ENCODE results near the gene CES4A.
A peak's percentile ranks its signal among the peaks of the same experiment; 100 is the strongest.

Gene CES4A

GRCh38 chr16:67043420-67043819 lies 55.0 kb downstream of the CES4A start:
- no peaks in the 10 kb centered on the region for H3K9me3 ChIP-seq (ENCODE audit: severe bottlenecking)
- TF ChIP-seq CTCF (IDR thresholded peaks at IDR 0.05; ENCODE audit: poor library complexity, severe bottlenecking) = no peak
- ATAC-seq (ENCODE audit: low read depth) = no peak

GRCh38 chr16:67050796-67051195 lies 62.4 kb downstream of the CES4A start:
- DNase-seq (ENCODE audit: low spot score) (no peak), ATAC-seq (ENCODE audit: low read depth) (no peak)
- no peaks in the 10 kb centered on the region for H3K27me3 ChIP-seq (ENCODE audit: insufficient read depth, poor library complexity, severe bottlenecking)
- H3K4me3 ChIP-seq (ENCODE audit: severe bottlenecking) = no peak overlapping the region
- no peak for TF ChIP-seq CTCF (IDR thresholded peaks at IDR 0.05; ENCODE audit: poor library complexity, severe bottlenecking)
- no peak overlapping the region for H3K27ac ChIP-seq (ENCODE audit: poor library complexity, severe bottlenecking)
- peaks cover 2% of the 10 kb centered on the region for H3K4me1 ChIP-seq (ENCODE audit: insufficient read depth, poor library complexity, severe bottlenecking)
- peaks cover 12% of the 10 kb centered on the region for H3K36me3 ChIP-seq (ENCODE audit: low read depth)
- H3K9me3 ChIP-seq (ENCODE audit: severe bottlenecking) = no peaks in the 10 kb centered on the region

More at GRCh38 chr16:67043420-67043819, 55.0 kb downstream of the CES4A start:
- Histone ChIP-seq H3K27ac (ENCODE audit: poor library complexity, severe bottlenecking) (no peak overlapping the region), H3K4me3 (ENCODE audit: severe bottlenecking) (no peak overlapping the region), H3K4me1 (ENCODE audit: insufficient read depth, poor library complexity, severe bottlenecking) (no peaks in the 10 kb centered on the region), H3K36me3 (ENCODE audit: low read depth) (peaks cover 59% of the 10 kb centered on the region), H3K27me3 (ENCODE audit: insufficient read depth, poor library complexity, severe bottlenecking) (no peaks in the 10 kb centered on the region)
- no peak for DNase-seq (ENCODE audit: low spot score)

GRCh38 chr16:67052399-67052798 lies 64.0 kb downstream of the CES4A start:
- no peak overlapping the region for H3K27ac ChIP-seq (ENCODE audit: poor library complexity, severe bottlenecking)
- no peaks in the 10 kb centered on the region for H3K27me3 ChIP-seq (ENCODE audit: insufficient read depth, poor library complexity, severe bottlenecking)
- H3K4me3 ChIP-seq (ENCODE audit: severe bottlenecking) = no peak overlapping the region
- DNase-seq (ENCODE audit: low spot score) (no peak), ATAC-seq (ENCODE audit: low read depth) (no peak)
- H3K36me3 ChIP-seq (ENCODE audit: low read depth) = peaks cover 11% of the 10 kb centered on the region
- peaks cover 10% of the 10 kb centered on the region for H3K4me1 ChIP-seq (ENCODE audit: insufficient read depth, poor library complexity, severe bottlenecking)
- no peaks in the 10 kb centered on the region for H3K9me3 ChIP-seq (ENCODE audit: severe bottlenecking)
- no peak for TF ChIP-seq CTCF (IDR thresholded peaks at IDR 0.05; ENCODE audit: poor library complexity, severe bottlenecking)

GRCh38 chr16:67053767-67054334 lies 65.5 kb downstream of the CES4A start:
- H3K9me3 ChIP-seq (ENCODE audit: severe bottlenecking) = no peaks in the 10 kb centered on the region
- peaks cover 10% of the 10 kb centered on the region for H3K4me1 ChIP-seq (ENCODE audit: insufficient read depth, poor library complexity, severe bottlenecking)
- H3K27me3 ChIP-seq (ENCODE audit: insufficient read depth, poor library complexity, severe bottlenecking) = no peaks in the 10 kb centered on the region
- ATAC-seq (ENCODE audit: low read depth) (no peak), DNase-seq (ENCODE audit: low spot score) (no peak)
- no peak overlapping the region for H3K27ac ChIP-seq (ENCODE audit: poor library complexity, severe bottlenecking)
- no peak for TF ChIP-seq CTCF (IDR thresholded peaks at IDR 0.05; ENCODE audit: poor library complexity, severe bottlenecking)
- H3K4me3 ChIP-seq (ENCODE audit: severe bottlenecking) = no peak overlapping the region
- H3K36me3 ChIP-seq (ENCODE audit: low read depth) = peaks cover 16% of the 10 kb centered on the region

- Histone ChIP-seq H3K27me3 (ENCODE audit: insufficient read depth, poor library complexity, severe bottlenecking) (no peaks in the 10 kb centered on the region), H3K36me3 (ENCODE audit: low read depth) (peaks cover 7% of the 10 kb centered on the region), H3K4me1 (ENCODE audit: insufficient read depth, poor library complexity, severe bottlenecking) (peaks cover 10% of the 10 kb centered on the region), H3K9me3 (ENCODE audit: severe bottlenecking) (no peaks in the 10 kb centered on the region), H3K4me3 (ENCODE audit: severe bottlenecking) (no peak overlapping the region), H3K27ac (ENCODE audit: poor library complexity, severe bottlenecking) (peak overlapping the region; percentile 54)
- no peak for ATAC-seq (ENCODE audit: low read depth)
- TF ChIP-seq CTCF (IDR thresholded peaks at IDR 0.05; ENCODE audit: poor library complexity, severe bottlenecking) = no peak
- DNase-seq (ENCODE audit: low spot score) = no peak
Measured at GRCh38 chr16:67054901-67055300, 66.5 kb downstream of the CES4A start.

Measured in RWPE2 (cell line).